HG02798 (cell line): ENCODE data around the gene UBE2E2.

ENCODE experiments used
- ATAC-seq: cut with Tn5 transposase; IDR thresholded peaks from one replicate; pipeline ENCODE4 v1.9.1; 2021; ENCODE audit warnings: mild to moderate bottlenecking; ENCODE audit not compliant: unreplicated experiment, poor library complexity

The UBE2E2 gene

DNA sequence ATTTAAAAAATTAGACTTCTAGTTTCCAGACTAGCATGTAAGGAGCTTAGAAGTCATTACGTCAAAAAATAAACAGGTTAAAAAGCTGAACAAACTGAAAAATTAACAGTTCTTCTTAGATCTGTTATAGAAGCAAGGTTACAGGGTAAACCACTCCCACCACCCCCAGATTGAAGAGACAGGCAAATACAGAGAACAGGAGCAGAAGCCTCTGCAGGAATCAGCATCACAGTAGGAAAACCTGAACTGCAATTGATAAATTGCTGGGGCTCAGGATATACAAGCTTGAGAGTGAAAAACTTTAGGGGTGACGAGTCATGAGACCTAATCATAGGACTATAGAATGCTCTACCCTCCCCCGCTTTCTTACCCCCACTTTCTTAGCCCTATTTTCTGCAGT lies 222.3 kb downstream of the UBE2E2 start:
- no peak for ATAC-seq

DNA sequence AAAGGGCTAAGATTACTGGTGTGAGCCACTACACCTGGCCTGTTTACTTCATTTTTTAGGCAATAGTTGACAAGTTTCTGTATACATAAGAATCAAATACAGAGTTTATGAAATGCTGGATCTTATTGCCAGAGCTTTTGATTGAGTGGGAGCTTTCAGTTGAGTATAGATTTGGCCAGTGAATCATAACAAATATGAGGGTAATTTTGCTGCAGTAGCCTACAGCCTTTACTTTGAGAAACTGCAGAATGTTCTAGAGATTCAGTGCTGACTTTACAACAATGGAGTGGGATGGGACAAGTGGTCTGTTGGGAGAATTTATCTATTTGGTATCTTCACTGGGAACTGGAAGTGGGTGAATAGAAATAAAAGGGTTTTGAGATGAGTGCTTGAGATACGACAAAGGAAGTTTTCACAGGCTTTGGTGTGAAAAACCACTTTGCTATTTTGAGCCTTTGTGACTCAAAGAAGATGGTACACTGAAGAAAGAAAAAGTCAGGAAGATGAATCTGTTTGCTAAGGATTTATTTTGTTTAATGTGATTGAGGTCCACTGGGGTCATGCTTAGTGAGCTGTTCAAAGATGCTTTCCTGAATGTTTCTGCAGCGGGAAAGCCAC lies 227.8 kb downstream of the UBE2E2 start:
- no peak for ATAC-seq

DNA sequence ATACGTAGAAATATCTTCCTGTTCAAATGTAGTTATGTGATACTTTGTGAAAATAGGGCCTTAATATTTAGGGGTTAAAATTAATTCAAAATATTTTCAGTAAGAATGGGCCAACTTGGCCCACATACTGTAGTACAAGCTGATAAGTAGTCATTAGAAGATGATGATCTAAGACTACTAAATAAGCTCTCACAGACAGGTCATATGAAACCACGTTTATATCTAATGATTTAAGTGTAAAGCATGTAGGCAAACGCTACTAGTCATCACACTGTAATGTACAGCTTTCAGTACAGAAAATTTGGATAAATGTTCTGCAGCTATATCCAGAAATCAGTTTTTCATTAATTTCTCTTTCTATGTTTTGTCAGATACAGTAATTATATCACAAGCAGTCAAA lies 228.6 kb downstream of the UBE2E2 start:
- ATAC-seq: no peak

DNA sequence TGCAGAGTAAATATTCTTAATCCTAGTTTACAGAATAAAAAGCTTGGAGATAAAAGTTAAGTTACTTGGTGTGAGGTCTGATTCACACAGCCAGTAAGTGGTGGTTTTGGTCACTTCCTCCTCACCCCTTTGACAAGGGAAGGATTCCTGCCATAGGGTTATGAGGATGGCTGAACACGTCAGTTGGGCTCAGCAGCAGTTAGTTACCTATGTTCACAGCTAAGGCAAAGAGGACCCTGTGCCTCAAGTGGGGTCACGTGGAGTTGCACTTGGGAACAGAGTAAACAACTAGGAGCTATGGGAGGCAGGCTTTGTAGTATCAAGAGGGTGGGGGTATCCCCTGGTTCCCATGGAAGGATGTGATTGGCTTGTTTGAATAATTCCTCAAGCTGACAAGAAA lies 232.2 kb downstream of the UBE2E2 start:
- ATAC-seq: no peak

DNA sequence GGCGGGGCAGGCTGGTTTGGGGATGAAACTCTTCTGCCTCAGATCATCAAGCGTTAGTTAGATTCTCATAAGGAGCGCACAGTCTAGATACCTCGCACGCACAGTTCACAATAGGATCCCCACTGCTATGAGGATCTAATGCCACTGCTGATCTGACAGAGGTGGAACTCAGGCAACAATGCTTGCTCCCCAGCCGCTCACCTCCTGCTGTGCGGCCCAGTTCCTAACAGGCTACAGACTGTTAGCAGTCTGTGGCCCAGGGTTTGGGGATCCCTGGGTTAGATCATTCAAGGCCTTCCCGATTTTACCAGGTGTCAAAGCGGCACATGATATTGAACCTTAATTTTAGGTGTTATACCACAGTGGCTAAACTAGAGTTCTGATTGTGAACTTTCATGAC lies 232.8 kb downstream of the UBE2E2 start:
- no peak for ATAC-seq

DNA sequence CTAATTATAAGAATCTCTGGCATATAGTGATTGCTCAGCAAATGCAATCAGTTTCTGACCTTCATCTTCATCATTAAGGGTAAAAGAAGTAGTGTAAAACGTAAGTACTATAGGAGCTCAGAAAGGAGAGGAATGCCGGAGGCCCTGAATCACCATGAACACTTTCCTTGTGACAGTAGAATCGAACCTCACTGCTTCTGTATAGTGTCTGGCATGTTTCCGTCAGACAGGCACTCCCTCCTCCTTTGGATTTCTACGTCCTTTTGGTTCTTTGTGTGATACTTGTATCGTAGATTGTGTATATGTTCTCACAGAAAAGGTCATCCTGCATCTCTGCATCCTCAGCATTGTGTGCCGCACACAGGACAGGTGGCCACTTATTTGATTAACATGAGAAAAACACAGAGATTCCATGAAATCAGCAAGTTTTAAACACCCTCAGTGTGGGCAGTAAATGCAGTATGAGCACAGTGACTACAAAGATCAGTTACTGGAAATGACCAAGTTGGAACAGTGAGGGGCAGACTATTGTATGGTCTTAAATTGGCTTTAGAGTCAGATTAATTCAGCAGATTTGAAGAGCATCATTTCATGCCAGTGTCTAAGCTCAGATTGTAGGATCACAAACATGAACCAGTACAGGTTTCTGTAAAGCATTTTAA lies 234.5 kb downstream of the UBE2E2 start:
- no peak for ATAC-seq

DNA sequence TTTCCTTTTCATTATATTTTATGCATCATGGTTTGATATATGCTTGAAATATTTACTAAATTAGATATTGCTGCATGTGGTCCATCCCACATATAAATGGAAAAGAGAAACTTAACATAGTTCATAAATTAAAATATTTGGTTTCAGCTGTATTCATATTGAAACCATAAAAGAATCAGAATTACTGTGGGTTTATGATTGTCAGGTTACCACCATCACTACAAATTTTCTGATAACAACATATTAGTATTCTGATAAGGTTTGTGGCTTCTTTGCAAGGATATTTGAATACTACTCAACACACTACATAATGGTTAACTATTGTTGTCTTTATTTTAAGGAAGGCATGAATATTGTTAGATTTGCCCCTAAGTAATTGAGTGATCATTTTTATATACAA lies 235.5 kb downstream of the UBE2E2 start:
- peak; percentile 45 for ATAC-seq

DNA sequence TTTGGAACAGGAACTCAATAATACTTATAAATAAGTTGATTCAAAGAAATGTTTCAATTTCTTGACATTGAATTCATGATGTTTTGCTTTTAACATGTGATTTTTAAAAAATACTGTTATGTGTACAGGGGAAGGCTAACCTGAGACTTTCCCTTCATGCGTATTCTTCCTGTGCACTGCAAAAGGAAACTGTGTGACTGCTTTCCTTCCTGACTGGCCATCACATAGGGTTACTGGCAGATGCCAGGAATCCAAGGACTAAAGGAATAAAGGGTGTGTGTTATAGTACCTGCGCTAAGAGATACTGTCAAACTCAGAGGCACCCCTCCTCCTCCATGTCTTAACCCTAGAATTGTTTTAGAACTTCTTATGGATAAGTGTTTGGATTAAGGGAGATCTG lies 236.0 kb downstream of the UBE2E2 start:
- ATAC-seq: no peak

DNA sequence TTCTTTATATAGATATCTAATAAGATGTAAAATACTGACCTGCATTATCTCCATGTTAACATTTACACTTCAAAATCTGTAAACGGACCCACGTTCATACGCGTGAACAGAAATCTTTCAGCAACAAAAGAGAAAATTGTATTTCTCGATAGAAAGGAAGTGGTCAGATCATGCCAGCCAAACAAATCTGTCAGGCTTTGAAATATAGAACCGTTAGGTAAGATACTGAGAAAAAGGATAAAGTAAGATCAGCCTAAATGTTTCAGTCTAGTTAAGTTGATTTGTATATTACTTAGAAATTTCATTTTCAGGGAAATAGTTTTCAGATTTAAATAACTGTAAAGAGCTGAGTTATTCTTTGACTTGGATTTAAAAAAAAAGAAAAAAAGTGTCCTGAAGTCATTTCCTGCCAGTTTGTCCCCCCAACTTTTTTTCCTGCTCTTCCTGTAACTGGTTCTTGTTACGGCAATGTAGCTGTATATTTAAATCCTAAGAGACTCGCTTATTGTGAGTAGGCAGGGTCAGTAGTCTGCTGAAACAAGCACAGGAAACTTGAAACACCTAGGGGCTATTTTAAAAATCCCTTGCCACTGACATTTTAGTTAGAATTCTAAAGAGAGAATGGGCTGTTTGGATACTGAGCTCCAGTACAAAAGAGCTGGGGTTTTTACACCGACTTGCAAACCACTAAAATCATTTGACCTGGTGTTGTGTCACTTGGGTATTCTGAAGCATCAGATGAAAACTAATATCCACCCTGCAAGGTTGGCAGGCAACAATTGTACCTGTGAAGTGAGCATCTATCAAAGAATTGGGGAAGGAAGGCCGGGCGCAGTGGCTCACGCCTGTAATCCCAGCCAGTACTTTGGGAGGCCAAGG lies 237.5 kb downstream of the UBE2E2 start:
- ATAC-seq: no peak

DNA sequence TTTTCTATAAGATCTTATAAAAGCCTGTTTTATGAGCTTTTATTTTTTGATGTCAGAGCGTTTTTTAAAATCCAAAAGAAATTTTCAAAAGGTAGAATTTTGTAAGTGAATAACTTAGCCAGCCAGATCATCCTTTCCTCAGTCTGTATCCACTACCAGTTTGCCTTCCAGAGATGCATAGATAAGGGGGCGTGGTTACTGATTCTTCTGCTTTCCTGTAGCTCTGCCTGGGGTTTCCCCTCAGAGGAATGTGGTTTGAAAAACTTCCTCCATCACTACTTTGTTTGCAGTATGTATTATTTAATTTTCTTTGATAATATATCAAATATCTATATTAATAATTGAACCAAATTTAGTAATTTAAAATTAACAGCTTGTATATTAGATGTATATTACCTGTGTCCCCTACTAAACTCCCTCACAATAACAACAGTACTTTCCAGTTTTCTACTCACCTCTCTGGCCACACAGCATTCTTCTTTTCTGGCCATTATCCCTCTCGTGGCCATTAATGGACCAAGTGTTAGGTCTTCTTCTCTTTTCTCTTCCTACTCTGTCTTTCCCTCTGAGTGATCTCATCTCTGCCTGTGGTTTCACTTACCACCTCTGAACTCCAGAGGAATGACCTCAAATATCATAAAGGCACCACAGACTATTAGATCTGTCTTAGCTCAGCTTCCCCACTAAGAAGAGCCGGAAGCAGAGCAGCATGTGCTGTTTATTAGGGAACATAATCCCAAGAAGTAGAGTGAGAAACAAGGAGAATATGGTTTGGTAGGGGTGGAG lies 239.7 kb downstream of the UBE2E2 start:
- ATAC-seq: no peak

DNA sequence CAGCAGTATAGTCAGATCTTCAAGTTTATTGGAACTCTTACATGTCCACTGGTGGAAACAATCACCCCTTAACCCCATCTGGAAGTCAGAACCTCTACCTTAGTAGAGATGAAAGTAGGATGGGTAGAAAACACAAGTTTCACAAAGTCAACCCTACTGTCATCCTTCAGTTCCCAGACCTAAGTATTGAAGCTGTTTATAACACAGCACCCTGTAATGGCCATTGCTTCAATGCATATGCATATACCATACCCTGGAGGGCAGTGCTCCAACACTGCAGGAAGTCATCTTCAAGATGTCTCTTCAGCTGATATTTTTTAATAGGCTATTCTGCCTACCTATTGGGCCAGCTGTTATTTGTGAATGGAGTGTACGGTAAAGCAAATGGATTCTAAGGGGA lies 241.3 kb downstream of the UBE2E2 start:
- peak; percentile 41 for ATAC-seq

DNA sequence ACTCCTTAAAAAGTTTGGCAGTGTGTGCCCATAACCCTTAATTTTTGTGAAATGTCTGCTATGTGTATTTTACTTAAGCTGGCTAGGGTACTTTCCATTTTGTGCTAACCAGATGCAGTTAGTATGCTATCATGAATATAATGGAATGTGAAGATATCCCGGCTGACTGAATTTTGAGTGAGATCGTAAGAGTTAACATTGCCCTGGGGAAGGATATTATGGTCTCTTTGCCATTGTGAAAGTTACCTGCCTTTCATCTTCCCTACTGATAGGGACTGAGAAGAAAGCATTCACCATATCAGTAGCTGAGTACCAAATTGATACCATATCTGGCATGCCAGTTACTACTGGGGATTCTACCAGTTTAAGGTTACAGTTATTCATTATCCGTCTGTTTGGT lies 243.2 kb downstream of the UBE2E2 start:
- ATAC-seq: no peak

DNA sequence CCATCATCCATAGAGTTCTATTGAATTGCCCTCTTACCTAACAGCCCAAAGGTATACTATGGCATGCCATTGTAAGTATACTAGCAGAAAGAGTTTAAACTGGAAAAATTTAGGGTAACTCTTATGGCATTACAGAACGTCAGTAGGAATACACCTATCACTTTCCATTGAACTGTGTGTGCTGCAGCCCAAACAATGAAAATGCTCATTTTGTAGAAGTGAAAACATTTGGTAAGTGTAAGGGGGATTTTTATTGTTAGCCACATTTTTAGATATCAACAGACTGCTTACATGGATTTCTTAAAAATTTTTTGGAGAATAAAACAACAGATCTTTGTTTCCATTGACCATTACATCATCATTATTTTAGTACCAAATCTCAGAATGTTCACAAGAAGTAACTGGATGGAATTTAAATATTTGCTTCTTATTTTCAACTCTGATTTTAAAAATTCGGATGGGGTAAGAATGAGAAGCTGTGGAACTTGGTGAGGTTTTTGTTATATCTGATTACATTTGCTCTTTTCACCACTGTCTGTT lies 245.9 kb downstream of the UBE2E2 start:
- ATAC-seq: no peak

DNA sequence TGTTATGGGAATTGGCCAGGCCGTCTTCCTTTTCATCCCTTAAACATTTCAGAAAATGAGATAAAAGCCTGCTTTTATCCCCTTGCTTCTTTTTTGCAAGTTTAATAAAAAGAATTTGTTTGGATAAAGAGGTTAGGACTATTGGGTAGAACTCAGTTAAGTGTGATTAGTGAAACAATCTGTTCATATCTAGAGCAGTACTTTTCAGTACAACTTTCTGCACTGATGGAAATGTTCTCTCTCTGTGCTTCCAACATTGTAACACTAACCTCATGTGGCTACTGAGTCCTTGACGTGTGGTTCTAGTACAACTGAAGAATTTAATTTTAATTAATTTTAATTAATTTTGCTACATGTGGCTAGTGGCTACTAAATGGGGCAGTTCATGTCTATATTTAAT lies 246.9 kb downstream of the UBE2E2 start:
- no peak for ATAC-seq

DNA sequence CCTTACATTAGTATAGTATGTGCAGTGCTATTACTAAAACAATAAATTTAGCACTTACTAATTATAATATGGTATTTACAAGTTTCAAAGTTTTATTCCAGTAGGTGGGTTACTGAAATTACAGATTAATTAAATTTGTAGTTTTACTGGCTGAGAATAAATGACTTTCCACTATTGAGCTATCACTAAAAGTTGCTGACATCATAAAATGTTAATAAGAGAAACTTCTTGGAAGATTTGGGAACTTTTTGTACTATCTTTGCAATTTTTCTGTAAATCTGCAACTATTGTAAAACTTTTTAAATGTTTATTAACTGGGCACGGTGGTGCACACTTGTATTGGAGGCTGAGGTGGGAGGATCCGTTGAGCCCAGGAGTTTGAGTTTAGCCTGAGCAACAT lies 247.7 kb downstream of the UBE2E2 start:
- no peak for ATAC-seq

DNA sequence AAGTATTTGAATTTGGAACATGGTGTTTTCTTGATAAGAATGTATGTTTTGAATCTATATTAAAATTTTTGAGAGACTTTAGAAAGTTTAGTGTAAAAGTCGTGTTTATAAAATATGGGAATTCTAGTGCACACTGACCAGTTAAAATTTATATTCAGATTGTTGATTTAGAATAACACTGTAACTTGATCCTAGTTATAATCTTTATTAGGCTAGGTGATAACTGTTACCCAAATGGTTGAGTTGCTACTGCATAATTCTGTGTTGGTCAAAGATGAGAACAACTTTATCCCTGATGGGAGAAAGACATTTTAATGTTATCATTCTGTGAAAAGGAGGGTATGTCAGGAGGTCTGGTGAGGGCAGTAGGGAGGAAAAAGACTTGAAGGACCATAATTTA lies 249.3 kb downstream of the UBE2E2 start:
- ATAC-seq: no peak

DNA sequence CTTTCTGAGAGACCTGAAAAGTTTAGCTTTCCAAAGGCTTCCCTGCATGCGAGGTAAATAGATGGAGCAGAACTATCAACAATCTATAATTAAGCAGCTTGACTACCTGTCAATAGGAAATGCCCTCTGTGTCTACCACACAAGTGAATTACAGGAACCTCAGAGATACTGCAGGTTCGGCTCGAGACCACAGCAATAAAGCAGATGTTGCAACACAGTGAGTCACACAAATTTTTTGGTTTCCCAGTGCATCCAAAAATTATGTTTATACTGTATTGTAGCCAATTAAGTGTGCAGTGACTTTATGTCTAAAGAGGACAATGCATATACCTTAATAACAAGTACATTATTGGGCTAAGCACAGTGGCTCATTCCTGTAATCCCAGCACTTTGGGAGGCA lies 252.0 kb downstream of the UBE2E2 start:
- ATAC-seq: no peak

DNA sequence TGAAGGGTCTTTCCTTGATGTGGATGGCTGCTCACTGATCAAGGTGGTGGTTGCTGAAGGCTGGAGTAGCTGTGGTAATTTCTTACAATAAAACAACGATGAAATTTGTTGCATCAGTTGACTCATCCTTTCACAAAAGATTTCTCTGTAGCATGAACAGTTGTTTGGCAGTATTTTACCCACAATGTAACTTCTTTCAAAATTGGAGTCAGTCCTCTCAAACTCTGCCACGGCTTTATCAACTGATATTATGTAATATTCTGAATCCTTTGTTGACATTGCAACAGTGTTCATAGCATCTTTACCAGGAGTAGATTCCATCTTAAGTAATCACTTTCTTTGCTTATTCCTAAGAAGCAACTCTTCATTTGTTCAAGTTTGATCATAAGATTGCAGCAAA lies 252.6 kb downstream of the UBE2E2 start:
- ATAC-seq: no peak

DNA sequence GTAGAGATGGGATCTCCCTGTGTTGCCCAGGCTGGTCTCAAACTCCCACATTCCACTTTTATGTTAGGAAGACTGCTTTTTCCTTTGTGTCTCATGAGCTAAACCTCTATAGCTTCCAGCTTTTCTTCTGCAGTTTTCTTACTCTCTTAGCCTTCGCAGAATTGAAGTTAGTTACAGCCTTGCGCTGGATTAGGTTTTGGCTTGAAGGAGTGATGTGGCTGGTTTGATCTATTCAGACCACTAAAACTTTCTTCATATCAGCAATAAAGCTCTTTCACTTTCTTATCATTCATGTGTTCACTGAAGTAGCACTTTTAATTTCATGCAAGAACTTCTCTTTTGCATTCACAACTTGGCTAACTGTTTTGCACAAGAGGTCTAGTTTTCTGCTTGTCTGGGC lies 254.6 kb downstream of the UBE2E2 start:
- ATAC-seq: no peak

DNA sequence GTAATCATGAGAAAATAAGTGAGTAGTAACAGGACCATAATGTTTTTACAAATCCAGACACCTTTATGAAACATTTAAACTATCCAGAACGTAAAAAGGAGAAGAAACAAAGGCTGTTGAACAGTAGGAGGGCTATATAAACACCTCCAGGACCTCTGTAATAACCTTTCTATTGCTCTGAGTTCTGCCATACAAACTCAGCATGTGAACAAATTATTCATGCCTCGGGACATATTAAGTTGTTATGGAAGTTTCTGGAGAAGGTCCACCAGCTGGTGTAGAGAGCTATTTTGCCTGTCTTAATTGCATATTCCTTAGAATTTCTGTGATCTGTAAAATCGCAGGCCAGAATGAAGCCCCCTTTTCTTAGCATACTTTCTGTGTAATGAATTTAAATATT lies 256.3 kb downstream of the UBE2E2 start:
- ATAC-seq: no peak
